Epithelial cell of proximal tubule (primary cell): ENCODE measurements around the gene ASB6. TPM values are rescaled to one million over a fixed set of nuclear protein-coding genes. Genes with fewer than 3 reads are reported as not detected.

ENCODE experiments used
- DNase-seq: peaks from one replicate; pipeline ENCODE4 v3.0.0-alpha.2; 2011; ENCODE audit warnings: low read depth
- H3K4me3 ChIP-seq: 2 replicates; pipeline ENCODE4 v1.5.1; 2011; ENCODE audit warnings: low read depth, mild to moderate bottlenecking, low read length
- CTCF ChIP-seq: conservative IDR thresholded peaks from 2 replicates; pipeline ENCODE4 v1.5.1; 2012; ENCODE audit warnings: low read depth, mild to moderate bottlenecking, low read length
- total RNA-seq: library from RNA; depleted of rRNA; stranded (reverse); fragments of >200 nt; gene quantifications from 2 replicates; pipeline ENCODE4 v1.2.3, GENCODE V29; 2015

ASB6 gene
- total RNA-seq, 1 donor from 2014 or later, result 22.3 TPM

DNA sequence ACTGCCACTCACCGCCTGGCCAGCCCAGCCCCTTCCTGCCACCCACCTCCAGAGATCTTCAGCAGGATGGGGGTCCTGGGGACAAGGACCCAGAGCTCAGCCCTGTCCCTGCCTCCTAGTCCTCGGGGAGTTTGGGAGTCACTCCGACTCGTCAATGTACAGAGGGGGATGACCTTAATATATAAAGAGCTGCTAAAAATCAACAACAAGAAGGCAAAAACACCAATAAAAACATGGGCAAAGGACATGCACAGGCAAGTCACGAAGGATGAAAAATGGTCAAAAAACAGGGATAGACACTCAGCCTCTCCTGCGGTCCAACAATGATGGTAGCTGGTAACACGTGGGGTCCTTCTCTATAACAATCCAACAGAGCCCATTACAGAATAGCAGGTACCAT is 4.7 kb upstream of the ASB6 start:
- no peak for TF ChIP-seq CTCF
- H3K4me3 ChIP-seq, result no peak overlapping the region
- no peak for DNase-seq

GRCh38 chr9:129646252-129646651 is 4.3 kb upstream of the ASB6 start:
- no peak for DNase-seq
- TF ChIP-seq CTCF, result no peak
- no peak overlapping the region for H3K4me3 ChIP-seq

- no peak overlapping the region for H3K4me3 ChIP-seq
- no peak for DNase-seq
- TF ChIP-seq CTCF, result no peak
Observed at GRCh38 chr9:129644902-129645301, 3.0 kb upstream of the ASB6 start.

DNA sequence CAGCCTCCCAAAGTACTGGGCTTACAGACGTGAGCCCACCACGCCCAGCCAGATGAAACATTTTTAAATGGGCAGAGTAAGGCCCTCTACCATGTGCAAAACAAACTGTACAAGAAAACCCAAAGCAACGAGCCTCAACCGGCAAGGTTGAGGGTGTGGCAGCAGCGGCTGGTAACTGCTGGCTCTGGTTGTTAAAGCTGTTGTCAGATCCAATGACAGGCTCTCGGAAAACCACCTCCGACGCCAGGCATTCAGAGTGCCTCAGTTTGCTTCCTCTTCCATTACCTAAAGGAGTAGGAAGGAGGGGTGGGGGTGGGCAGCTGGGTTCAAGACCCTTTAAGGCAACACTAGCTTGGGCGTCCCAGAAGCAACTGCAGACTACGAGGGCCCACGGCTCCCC is 2.4 kb upstream of the ASB6 start:
- no peak for DNase-seq
- no peak overlapping the region for H3K4me3 ChIP-seq
- no peak for TF ChIP-seq CTCF

DNA sequence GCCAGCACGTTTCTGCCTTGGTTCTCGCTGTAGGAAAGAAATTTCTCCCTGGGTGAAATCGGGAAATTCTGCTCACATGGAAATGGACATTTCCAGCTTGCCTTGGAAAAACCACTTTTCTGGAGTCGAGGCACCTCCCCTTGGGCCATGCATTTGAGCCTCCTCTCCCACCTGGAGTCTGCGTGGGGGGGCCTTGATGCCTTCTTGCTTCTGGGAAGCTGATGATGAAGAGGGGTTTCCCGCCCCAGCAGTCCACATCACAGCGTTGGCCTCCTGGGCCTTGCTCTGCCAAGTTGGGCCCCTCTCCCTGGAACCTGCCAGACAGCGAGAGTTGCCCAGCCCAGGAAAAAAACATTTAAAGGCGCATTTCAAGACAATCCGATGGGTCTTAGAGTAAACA is 1.8 kb upstream of the ASB6 start:
- no peak overlapping the region for H3K4me3 ChIP-seq
- DNase-seq, result no peak
- no peak for TF ChIP-seq CTCF

- H3K4me3 ChIP-seq, result peak overlapping the region; percentile 98
- no peak for DNase-seq
- no peak for TF ChIP-seq CTCF
Observed at GRCh38 chr9:129640871-129641749, 841 bp downstream of the ASB6 start.

GRCh38 chr9:129640086-129640870 is 1.7 kb downstream of the ASB6 start:
- DNase-seq, result peak; percentile 69
- TF ChIP-seq CTCF, result no peak
- H3K4me3 ChIP-seq, result peak overlapping the region; percentile 98
